ENCODE measurements around the gene SLC47A1. TPM values are rescaled to one million over a fixed set of nuclear protein-coding genes. Genes with fewer than 3 reads are reported as not detected.

The SLC47A1 gene
- total and polyA plus RNA-seq, 2 of the 13 experiments (the other 11 are each of a cell fraction or from before 2014, with no cell fraction given): 42.1 to 67.5 TPM

- TF ChIP-seq, protein P1, sequence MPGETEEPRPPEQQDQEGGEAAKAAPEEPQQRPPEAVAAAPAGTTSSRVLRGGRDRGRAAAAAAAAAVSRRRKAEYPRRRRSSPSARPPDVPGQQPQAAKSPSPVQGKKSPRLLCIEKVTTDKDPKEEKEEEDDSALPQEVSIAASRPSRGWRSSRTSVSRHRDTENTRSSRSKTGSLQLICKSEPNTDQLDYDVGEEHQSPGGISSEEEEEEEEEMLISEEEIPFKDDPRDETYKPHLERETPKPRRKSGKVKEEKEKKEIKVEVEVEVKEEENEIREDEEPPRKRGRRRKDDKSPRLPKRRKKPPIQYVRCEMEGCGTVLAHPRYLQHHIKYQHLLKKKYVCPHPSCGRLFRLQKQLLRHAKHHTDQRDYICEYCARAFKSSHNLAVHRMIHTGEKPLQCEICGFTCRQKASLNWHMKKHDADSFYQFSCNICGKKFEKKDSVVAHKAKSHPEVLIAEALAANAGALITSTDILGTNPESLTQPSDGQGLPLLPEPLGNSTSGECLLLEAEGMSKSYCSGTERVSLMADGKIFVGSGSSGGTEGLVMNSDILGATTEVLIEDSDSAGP (CRISPR knock-in tag; IDR thresholded peaks at IDR 0.05; ENCODE audit: borderline replicate concordance): no peak
These were observed 5.4 kb downstream of the SLC47A1 start (continued) for GRCh38 chr17:19539040-19539399.

DNA sequence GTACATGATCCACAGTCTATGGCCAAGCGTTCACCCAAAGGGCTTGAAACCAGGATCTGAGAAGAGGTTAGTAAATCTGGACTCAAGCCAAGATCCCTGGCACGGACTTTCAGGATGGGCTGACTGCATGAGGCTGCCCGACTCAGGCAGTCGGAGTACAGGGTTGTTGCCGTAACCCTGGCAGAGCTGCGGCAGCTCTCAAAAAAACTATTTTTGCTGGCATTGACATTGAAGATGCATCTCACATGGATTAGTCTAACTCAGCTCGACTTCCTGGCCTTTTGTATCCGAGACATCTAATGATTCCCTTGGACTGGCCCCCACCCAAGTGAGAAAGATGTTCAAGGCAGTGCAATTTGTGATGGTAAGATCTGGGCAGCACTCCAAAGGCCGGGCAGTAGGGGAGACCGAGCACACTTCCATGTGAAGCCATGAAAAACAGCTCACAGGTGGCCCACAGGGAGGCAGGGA, 6.2 kb downstream of the SLC47A1 start:
- Histone ChIP-seq H3K4me2 (ENCODE audit: low read depth, low read length) (no peak overlapping the region), H3K4me3 (replicated peaks in 1 of 3; ENCODE audit: insufficient read depth in 1 of 3, low read depth in 2 of 3, low read length in 3 of 3) (no peak overlapping the region), H3K4me1 (ENCODE audit: insufficient read depth, low read length) (peaks cover 64% of the 10 kb centered on the region), H3K9me3 (ENCODE audit: low read length) (no peaks in the 10 kb centered on the region), H3K27ac (ENCODE audit: extremely low read length, insufficient read depth, low read length) (no peak overlapping the region), H3K27me3 (ENCODE audit: control insufficient read depth in 1 of 2, insufficient read depth in 2 of 2, low read length in 2 of 2) (no peaks in the 10 kb centered on the region), H2AFZ (ENCODE audit: low read length) (no peak overlapping the region), H4K20me1 (ENCODE audit: insufficient read depth, low read length) (no peaks in the 10 kb centered on the region), H3K79me2 (ENCODE audit: insufficient read depth, low read length) (peaks cover 76% of the 10 kb centered on the region), H3K36me3 (replicated peaks in 1 of 2; ENCODE audit: control insufficient read depth in 1 of 2, insufficient read depth in 2 of 2, low read length in 2 of 2) (peaks cover 8 to 32% of the 10 kb centered on the region in 2 experiments; a peak in 4 of 5 replicates), H3K9ac (ENCODE audit: insufficient read depth, low read depth, low read length) (no peak overlapping the region)
- intact Hi-C loops (cut with micrococcal nuclease; ENCODE audit: unreplicated experiment) (loop anchor here (5.0 kb wide), 1 partner anchor 107 kb away; the partner anchor contains the start of gene ALDH3A2), in situ Hi-C loops (cut with HindIII; ENCODE audit: extremely low pct_ligation_motif_present, low pct_unique_long_range_greater_than_20kb) (no loop called here)
- no TSS peak for BruUV-seq (replicated peaks)
- CTCF ChIA-PET (ENCODE audit: low intra/inter-chr PET ratio, low total read pairs): no interaction called here
- DNase-seq (ENCODE audit: low spot score): no peak
- POLR2A ChIA-PET: interaction anchor here (4.2 kb wide), 1 partner anchor 10 kb away, joined by 43 read pairs; no protein-coding TSS in a partner anchor
- TF ChIP-seq, protein P2, sequence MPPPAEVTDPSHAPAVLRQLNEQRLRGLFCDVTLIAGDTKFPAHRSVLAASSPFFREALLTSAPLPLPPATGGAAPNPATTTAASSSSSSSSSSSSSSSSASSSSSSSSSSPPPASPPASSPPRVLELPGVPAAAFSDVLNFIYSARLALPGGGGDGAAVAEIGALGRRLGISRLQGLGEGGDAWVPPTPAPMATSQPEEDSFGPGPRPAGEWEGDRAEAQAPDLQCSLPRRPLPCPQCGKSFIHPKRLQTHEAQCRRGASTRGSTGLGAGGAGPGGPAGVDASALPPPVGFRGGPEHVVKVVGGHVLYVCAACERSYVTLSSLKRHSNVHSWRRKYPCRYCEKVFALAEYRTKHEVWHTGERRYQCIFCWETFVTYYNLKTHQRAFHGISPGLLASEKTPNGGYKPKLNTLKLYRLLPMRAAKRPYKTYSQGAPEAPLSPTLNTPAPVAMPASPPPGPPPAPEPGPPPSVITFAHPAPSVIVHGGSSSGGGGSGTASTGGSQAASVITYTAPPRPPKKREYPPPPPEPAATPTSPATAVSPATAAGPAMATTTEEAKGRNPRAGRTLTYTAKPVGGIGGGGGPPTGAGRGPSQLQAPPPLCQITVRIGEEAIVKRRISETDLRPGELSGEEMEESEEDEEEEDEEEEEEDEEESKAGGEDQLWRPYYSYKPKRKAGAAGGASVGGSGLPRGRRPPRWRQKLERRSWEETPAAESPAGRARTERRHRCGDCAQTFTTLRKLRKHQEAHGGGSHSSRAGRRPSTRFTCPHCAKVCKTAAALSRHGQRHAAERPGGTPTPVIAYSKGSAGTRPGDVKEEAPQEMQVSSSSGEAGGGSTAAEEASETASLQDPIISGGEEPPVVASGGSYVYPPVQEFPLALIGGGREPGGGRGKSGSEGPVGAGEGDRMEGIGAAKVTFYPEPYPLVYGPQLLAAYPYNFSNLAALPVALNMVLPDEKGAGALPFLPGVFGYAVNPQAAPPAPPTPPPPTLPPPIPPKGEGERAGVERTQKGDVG (CRISPR knock-in tag; IDR thresholded peaks at IDR 0.05; ENCODE audit: borderline replicate concordance): 0 out of 2 replicates have a peak, but pooled peaks have one; percentile 3
- no peak for TF ChIP-seq PHB2 (IDR thresholded peaks at IDR 0.05; ENCODE audit: partially characterized antibody)
- no peak for ATAC-seq
- no peak for FAIRE-seq
- 99% methylated on average over 10 of the region's 10 CpGs for WGBS (ENCODE audit: low lambda C conversion rate)
